ENCODE data around the gene A2M. TPM values are rescaled to one million over a fixed set of nuclear protein-coding genes. Genes with fewer than 3 reads are reported as not detected.

Gene A2M
- total and polyA plus RNA-seq, 2 of the 13 experiments (the other 11 are each of a cell fraction or from before 2014, with no cell fraction given), result 2,807 to 6,551 TPM

DNA sequence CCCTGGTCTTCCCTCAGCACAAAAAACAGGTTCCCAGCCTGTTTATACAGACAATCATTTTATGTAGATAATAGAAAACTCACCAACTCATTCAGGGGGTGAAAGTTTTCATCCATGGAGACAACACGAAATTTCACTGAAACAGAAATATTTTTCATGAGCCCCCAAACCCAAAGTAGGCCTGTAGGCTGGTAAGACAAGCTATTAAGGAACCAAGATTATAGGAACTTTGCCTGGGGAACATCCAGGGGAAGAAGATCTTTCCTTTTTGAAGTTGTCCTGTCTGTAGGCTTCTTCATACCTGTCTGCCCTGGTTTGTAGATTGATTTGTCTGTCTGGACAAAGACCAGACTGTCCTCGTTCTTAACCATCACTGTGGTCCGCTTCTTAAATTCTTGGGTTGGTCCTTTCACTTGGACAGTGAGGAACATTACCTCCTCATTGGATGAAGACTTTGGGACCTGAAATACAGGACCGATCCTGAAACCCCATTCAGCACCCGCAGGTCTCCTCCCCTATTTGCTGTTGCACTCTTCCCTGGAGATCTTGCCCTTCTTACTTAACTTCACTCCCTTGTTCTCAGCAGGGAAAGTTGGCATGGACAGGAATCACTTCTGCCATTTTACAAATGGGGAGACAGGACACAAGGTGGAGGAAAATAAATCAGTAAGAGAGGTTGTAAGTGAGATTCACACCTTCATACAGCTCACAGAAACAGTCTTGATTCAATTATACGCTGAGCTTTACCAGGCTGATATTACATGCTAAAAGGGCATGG is 3.5 kb downstream of the A2M start (continued):
- TF ChIP-seq AGO2 (optimal IDR thresholded peaks at IDR 0.05; ENCODE audit: low read depth, low read length), result peak; percentile 82
- TF ChIP-seq ZNF430 (CRISPR knock-in tag; IDR thresholded peaks at IDR 0.05), result no peak
- no peak for TF ChIP-seq ZNF235 (CRISPR knock-in tag; IDR thresholded peaks at IDR 0.05; ENCODE audit: borderline replicate concordance)
- TF ChIP-seq HNRNPH1 (optimal IDR thresholded peaks at IDR 0.05; ENCODE audit: low read depth, low read length), result no peak
- TF ChIP-seq MXI1 (IDR thresholded peaks at IDR 0.05; ENCODE audit: borderline replicate concordance, low read depth, low read length), result no peak
- no peak for TF ChIP-seq ZNF367 (CRISPR knock-in tag; IDR thresholded peaks at IDR 0.05; ENCODE audit: borderline replicate concordance)
- peak; percentile 91; the same call in 1 of the 2 replicates for TF ChIP-seq PAF1 (CRISPR knock-in tag; IDR thresholded peaks at IDR 0.05)
- 0 out of 2 replicates have a peak, but pooled peaks have one; percentile 17 for TF ChIP-seq ZNF724P (CRISPR knock-in tag; IDR thresholded peaks at IDR 0.05; ENCODE audit: borderline replicate concordance)
- 0 out of 2 replicates have a peak, but pooled peaks have one; percentile 18 for TF ChIP-seq DNMT3B (CRISPR knock-in tag; conservative IDR thresholded peaks at IDR 0.05)
- TF ChIP-seq RXRB (CRISPR knock-in tag; IDR thresholded peaks at IDR 0.05; ENCODE audit: borderline replicate concordance), result no peak
- TF ChIP-seq, protein P1, sequence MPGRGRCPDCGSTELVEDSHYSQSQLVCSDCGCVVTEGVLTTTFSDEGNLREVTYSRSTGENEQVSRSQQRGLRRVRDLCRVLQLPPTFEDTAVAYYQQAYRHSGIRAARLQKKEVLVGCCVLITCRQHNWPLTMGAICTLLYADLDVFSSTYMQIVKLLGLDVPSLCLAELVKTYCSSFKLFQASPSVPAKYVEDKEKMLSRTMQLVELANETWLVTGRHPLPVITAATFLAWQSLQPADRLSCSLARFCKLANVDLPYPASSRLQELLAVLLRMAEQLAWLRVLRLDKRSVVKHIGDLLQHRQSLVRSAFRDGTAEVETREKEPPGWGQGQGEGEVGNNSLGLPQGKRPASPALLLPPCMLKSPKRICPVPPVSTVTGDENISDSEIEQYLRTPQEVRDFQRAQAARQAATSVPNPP (CRISPR knock-in tag; IDR thresholded peaks at IDR 0.05), result no peak
- no peak for TF ChIP-seq KDM6A (CRISPR knock-in tag; IDR thresholded peaks at IDR 0.05; ENCODE audit: low read depth)

DNA sequence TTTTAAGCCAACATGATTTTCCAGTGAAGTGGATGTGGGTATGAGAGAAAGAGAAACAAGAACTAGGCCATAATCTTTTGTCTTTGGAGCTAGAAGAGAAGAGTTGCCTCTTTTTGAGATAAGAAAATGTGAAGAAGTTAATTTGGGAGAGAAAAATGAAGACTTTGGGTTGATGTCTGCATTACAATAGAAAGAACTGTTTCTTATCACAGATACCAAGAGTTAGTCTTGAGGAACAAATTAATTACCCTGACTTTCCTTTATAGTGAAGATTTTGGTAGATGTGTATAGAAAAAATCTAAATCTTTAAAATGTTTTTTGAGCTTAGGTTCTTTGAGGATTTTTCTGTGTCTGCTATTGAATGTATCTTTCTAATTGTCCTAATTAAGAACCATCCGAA is 4.2 kb downstream of the A2M start:
- H3K4me3 ChIP-seq (replicated peaks in 1 of 3; ENCODE audit: insufficient read depth in 1 of 3, low read depth in 2 of 3, low read length in 3 of 3), result peak overlapping the region in 1 of 3 experiments; percentile 6; a peak in 2 of 6 replicates
- no peak overlapping the region for H2AFZ ChIP-seq (ENCODE audit: low read length)
- no TSS peak for BruUV-seq (replicated peaks)
- H4K20me1 ChIP-seq (ENCODE audit: insufficient read depth, low read length), result peaks cover 37% of the 10 kb centered on the region
- WGBS (ENCODE audit: low lambda C conversion rate), result 93% methylated on average over 1 of the region's 1 CpG
- in situ Hi-C loops (cut with HindIII; ENCODE audit: extremely low pct_ligation_motif_present, low pct_unique_long_range_greater_than_20kb) (loop anchor here (10.0 kb wide), 1 partner anchor 163 kb away; no protein-coding TSS in a partner anchor), intact Hi-C loops (cut with micrococcal nuclease; ENCODE audit: unreplicated experiment) (loop anchor here (10.0 kb wide), 2 partner anchors 143 to 173 kb away; no protein-coding TSS in a partner anchor)
- H3K9ac ChIP-seq (ENCODE audit: insufficient read depth, low read depth, low read length), result no peak overlapping the region
- H3K79me2 ChIP-seq (ENCODE audit: insufficient read depth, low read length), result peaks cover 48% of the 10 kb centered on the region
- H3K27ac ChIP-seq (ENCODE audit: extremely low read length, insufficient read depth, low read length), result peak overlapping the region; percentile 27
- ATAC-seq (no peak), FAIRE-seq (no peak), DNase-seq (ENCODE audit: low spot score) (no peak)
- ChIA-PET POLR2A (interaction anchor here (0.7 to 1.4 kb wide), 4 partner anchors 14 to 45 kb away, joined by 3 to 4 read pairs (median 3); no protein-coding TSS in a partner anchor), CTCF (ENCODE audit: low intra/inter-chr PET ratio, low total read pairs) (no interaction called here)
- H3K4me2 ChIP-seq (ENCODE audit: low read depth, low read length), result peak overlapping the region; percentile 89
- no peaks in the 10 kb centered on the region for H3K9me3 ChIP-seq (ENCODE audit: low read length)
- peaks cover 58% of the 10 kb centered on the region for H3K4me1 ChIP-seq (ENCODE audit: insufficient read depth, low read length)
- H3K36me3 ChIP-seq (replicated peaks in 1 of 2; ENCODE audit: control insufficient read depth in 1 of 2, insufficient read depth in 2 of 2, low read length in 2 of 2), result peaks cover 30 to 57% of the 10 kb centered on the region in 2 experiments
- no peaks in the 10 kb centered on the region; a peak in 1 of 5 replicates for H3K27me3 ChIP-seq (ENCODE audit: control insufficient read depth in 1 of 2, insufficient read depth in 2 of 2, low read length in 2 of 2)
- TF ChIP-seq NBN (conservative IDR thresholded peaks at IDR 0.05) (no peak), ZFP82 (CRISPR knock-in tag; IDR thresholded peaks at IDR 0.05; ENCODE audit: borderline replicate concordance) (0 out of 2 replicates have a peak, but pooled peaks have one; percentile 18), KAT2B (IDR thresholded peaks at IDR 0.05; ENCODE audit: borderline replicate concordance, low read depth, low read length) (no peak), RBFOX2 (IDR thresholded peaks at IDR 0.05; ENCODE audit: low read depth, low read length) (peak; percentile 93), MXI1 (IDR thresholded peaks at IDR 0.05; ENCODE audit: borderline replicate concordance, low read depth, low read length) (no peak), ZNF335 (CRISPR knock-in tag; IDR thresholded peaks at IDR 0.05) (no peak)
- TF ChIP-seq, protein P2, sequence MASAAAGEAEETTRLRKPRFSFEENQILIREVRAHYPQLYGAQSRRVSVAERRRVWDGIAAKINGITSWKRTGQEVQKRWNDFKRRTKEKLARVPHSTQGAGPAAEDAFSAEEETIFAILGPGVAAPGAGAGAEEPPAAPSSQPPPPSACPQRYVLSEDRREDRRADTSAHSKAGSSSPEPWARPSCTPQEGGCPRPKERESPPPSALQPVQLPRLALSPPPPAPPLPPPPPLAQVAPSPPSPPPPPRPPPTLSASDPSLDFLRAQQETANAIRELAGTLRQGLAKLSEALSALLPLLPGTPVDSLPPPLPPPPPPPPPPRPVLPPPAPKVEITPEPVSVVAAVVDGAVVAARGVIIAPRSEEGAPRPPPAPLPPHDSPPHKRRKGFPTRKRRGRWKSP (CRISPR knock-in tag; IDR thresholded peaks at IDR 0.05), result no peak

Measured in HepG2 (cell line).